ENCODE data around the gene POLN. TPM values are rescaled to one million over a fixed set of nuclear protein-coding genes. Genes with fewer than 3 reads are reported as not detected.
"Not testable (repeated sequence)": the region's sequence is repeated elsewhere in the genome, so short reads cannot be mapped to it uniquely, and the experiment has no call there.

The POLN gene
- total RNA-seq, 4 donors from 2014 or later: 3.3 to 9.6 (median 5.5) TPM

GRCh38 chr4:2041239-2042130, 200.4 kb downstream of the POLN start:
- 2% methylated on average over 18 to 42 of the region's 94 CpGs for WGBS, 2 donors
- no peak overlapping the region for H3K27ac ChIP-seq
- peak overlapping the region; percentile 59 to 75 (median 68) for H3K4me3 ChIP-seq
- DNase-seq (ENCODE audit: low spot score in 2 of 2): peak; percentile 25 to 46
- H3K4me1 ChIP-seq: peaks cover 0 to 26% (median 19%) of the 10 kb centered on the region in 4 donors
- TF ChIP-seq, protein P1, sequence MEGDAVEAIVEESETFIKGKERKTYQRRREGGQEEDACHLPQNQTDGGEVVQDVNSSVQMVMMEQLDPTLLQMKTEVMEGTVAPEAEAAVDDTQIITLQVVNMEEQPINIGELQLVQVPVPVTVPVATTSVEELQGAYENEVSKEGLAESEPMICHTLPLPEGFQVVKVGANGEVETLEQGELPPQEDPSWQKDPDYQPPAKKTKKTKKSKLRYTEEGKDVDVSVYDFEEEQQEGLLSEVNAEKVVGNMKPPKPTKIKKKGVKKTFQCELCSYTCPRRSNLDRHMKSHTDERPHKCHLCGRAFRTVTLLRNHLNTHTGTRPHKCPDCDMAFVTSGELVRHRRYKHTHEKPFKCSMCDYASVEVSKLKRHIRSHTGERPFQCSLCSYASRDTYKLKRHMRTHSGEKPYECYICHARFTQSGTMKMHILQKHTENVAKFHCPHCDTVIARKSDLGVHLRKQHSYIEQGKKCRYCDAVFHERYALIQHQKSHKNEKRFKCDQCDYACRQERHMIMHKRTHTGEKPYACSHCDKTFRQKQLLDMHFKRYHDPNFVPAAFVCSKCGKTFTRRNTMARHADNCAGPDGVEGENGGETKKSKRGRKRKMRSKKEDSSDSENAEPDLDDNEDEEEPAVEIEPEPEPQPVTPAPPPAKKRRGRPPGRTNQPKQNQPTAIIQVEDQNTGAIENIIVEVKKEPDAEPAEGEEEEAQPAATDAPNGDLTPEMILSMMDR (IDR thresholded peaks at IDR 0.05): no peak
- no peak for TF ChIP-seq EP300 (IDR thresholded peaks at IDR 0.05)
- TF ChIP-seq POLR2A (IDR thresholded peaks at IDR 0.05): no peak
- H3K9me3 ChIP-seq: peaks cover 0 to 7% (median 0%) of the 10 kb centered on the region in 4 donors
- peaks cover 0 to 79% of the 10 kb centered on the region in 2 donors for H3K27me3 ChIP-seq
- peaks cover 0 to 10% (median 0%) of the 10 kb centered on the region in 3 donors for H3K36me3 ChIP-seq

- Histone ChIP-seq H3K4me3 (peak overlapping the region; percentile 16 to 75 (median 63)), H3K36me3 (peaks cover 0 to 10% (median 0%) of the 10 kb centered on the region in 3 donors), H3K9me3 (peaks cover 0 to 7% (median 0%) of the 10 kb centered on the region in 4 donors), H3K27ac (no peak overlapping the region), H3K27me3 (peaks cover 0 to 83% of the 10 kb centered on the region in 2 donors), H3K4me1 (peaks cover 0 to 26% (median 19%) of the 10 kb centered on the region in 4 donors)
- WGBS, 2 donors: 2 to 19% methylated on average over 20 to 24 of the region's 91 CpGs
- TF ChIP-seq POLR2A (IDR thresholded peaks at IDR 0.05) (no peak), EP300 (IDR thresholded peaks at IDR 0.05) (no peak)
- TF ChIP-seq, protein P1 (IDR thresholded peaks at IDR 0.05): no peak
- DNase-seq (ENCODE audit: low spot score in 2 of 2): no peak
These were observed 201.3 kb downstream of the POLN start for GRCh38 chr4:2040391-2041238.

DNA sequence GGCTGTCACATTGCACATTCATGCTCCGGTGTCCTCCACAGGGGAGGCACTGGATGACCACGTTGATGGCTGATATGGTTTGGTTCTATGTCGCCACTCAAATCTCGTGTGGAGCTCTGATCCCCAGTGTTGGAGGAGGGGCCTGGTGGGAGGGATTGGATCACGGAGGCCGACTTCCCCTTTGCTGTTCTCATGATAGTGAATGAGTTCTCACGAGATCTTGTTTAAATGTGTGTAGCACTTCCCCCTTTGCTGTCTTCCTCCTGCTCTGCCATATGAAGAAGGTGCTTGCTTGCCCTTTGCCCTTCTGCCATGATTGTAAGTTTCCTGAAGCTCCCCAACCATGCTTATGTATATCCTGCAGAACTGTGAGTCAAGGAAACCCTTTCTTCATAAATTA, 205.1 kb downstream of the POLN start:
- no peak for TF ChIP-seq EP300 (IDR thresholded peaks at IDR 0.05)
- no peak for TF ChIP-seq POLR2A (IDR thresholded peaks at IDR 0.05)
- TF ChIP-seq, protein P1 (IDR thresholded peaks at IDR 0.05): no peak
- Histone ChIP-seq H3K4me3 (no peak overlapping the region), H3K27ac (no peak overlapping the region), H3K4me1 (peaks cover 0 to 17% (median 15%) of the 10 kb centered on the region in 4 donors), H3K36me3 (no peaks in the 10 kb centered on the region), H3K9me3 (peaks cover 0 to 4% (median 0%) of the 10 kb centered on the region in 4 donors), H3K27me3 (peaks cover 0 to 56% of the 10 kb centered on the region in 2 donors)
- DNase-seq (ENCODE audit: low spot score in 2 of 2): no peak
- WGBS, 2 donors: 73 to 77% methylated on average over 7 of the region's 7 CpGs

DNA sequence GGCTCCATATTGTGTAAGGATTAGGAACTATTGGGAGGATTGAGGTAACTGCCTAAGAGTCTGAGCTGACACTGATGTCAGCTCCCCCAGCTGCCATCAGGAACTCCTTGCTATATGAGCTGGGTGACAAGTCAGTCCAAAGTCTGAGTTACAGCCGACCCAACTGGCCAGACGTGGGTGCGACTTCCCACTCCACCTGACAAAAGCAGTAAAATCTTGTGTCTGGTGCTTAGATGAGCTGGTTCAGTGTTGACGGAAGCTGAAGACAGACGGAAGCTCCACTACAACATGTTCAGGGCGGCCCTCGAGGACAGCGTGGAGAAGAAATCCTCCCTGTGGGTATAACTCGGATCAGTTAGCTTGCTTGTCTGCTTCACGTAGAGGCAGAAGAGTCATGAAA, 205.6 kb downstream of the POLN start:
- no peak for TF ChIP-seq POLR2A (IDR thresholded peaks at IDR 0.05)
- TF ChIP-seq, protein P1 (IDR thresholded peaks at IDR 0.05): no peak
- H3K4me3 ChIP-seq: no peak overlapping the region
- peaks cover 0 to 50% of the 10 kb centered on the region in 2 donors for H3K27me3 ChIP-seq
- peaks cover 0 to 4% (median 0%) of the 10 kb centered on the region in 4 donors for H3K9me3 ChIP-seq
- H3K27ac ChIP-seq: no peak overlapping the region
- H3K36me3 ChIP-seq: no peaks in the 10 kb centered on the region
- WGBS, 2 donors: 78 to 81% methylated on average over 10 of the region's 10 CpGs
- DNase-seq (ENCODE audit: low spot score in 2 of 2): no peak
- peaks cover 0 to 12% (median 10%) of the 10 kb centered on the region in 4 donors for H3K4me1 ChIP-seq

DNA sequence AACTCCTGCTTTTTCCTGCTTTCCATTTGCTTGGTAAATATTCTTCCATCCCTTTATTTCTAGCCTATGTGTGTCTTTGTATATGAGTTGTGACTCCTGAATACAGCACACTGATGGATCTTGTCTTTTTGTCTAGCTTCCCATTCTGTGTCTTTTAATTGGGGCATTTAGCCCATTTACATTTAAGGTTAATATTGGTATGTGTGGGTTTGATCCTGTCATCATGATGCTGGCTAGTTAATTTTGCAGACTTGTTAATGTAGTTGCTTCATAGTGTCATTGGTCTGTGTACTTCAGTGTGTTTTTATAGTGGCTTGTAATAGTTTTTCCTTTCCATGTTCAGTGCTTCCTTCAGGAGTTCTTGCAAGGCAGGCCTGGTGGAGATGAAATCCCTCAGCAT, 210.8 kb downstream of the POLN start:
- H3K27ac ChIP-seq; H3K9me3 ChIP-seq; H3K36me3 ChIP-seq; H3K4me1 ChIP-seq; DNase-seq (ENCODE audit: low spot score in 2 of 2); H3K27me3 ChIP-seq; H3K4me3 ChIP-seq: not testable (repeated sequence)

GRCh38 chr4:2027120-2027519, 214.8 kb downstream of the POLN start:
- H3K36me3 ChIP-seq; DNase-seq (ENCODE audit: low spot score in 2 of 2); H3K9me3 ChIP-seq; H3K4me1 ChIP-seq; H3K27ac ChIP-seq; H3K4me3 ChIP-seq: not testable (repeated sequence)
- peaks cover 0 to 17% of the 10 kb centered on the region in 2 donors for H3K27me3 ChIP-seq
- 88 to 90% methylated on average over 4 of the region's 4 CpGs for WGBS, 2 donors

Measured in tibial nerve (tissue), 4 donors.